ENCODE measurements around the gene TAF11L2.
"Not testable (repeated sequence)": the region's sequence is repeated elsewhere in the genome, so short reads cannot be mapped to it uniquely, and the experiment has no call there.

Gene TAF11L2

DNA sequence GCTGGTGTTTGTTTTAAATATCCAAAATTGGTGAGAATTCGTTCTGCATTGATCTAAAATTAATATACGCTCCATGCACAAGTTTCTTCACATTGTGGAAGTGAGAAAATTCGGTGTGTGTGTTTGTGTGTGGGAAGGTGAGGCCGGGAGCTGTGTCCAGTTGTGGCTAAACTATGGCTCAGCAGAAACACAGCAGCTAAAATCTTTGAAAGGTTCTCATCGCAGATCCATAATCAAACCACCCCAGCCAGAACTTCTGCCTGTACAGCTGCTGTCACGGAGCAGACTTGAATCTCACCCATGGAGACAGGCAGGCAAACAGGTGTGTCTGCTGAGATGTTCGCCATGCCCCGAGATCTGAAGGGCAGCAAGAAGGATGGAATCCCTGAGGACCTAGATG is at the start of gene TAF11L2:
TSS of gene TAF11L2 (plus strand) at position 301 of the 400 bp plus-strand sequence.
- not testable (repeated sequence) for DNase-seq

DNA sequence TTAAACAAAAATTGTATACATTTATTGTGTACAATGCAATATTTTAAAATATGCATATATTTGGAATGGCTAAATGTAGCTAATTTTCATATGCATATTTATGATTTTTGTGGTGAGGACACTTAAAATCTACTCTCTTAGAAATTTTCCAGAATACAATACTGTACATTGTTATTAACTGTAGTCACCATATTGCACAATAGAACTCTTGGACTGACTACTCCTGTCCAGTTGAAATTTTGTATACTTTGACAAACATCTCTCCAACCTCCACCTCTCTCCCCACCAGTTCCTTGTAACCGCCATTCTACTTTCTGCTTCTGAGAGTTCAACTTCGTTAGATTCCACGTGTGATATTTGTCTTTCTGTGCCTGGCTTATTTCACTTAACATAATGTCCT is 49.2 kb upstream of the TAF11L2 start:
- DNase-seq: no peak

DNA sequence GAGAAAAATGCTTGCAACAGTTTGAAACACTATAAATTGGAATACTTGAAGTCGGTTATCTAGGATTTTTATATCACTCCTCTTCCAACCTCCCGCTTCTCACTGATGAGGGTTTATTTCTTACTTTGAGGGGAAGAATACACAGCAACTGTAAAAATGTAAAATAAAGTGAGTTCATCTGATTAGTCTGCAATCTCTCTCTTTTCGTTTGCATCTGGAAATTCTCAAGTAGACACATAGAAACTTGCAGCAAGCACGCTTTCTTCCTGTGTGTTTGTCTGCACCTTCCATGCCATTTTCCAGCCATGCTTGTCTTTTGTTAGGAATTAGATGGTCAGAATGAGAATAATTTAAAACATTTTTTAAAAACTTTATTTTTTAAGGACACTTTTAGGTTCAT is 45.1 kb upstream of the TAF11L2 start:
- DNase-seq: no peak

DNA sequence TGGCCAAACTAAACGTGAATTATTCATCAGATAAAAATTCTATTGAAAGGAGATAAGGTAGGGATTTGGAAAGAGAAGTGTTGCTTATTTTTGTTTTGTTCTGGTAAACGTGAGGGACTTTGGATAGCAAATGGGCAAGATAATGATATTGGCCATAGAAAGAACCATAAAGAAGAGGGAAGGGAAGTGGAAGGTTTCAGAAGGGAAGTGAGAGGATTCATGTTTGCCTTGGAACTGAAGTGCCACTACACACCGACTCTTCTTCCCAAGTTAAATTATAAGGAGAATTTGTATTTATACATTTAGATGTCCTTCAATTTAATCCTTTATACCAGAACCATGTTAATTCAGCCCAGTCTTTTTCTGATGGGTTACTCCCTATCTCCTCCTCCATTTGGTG is 42.1 kb upstream of the TAF11L2 start:
- no peak for DNase-seq

DNA sequence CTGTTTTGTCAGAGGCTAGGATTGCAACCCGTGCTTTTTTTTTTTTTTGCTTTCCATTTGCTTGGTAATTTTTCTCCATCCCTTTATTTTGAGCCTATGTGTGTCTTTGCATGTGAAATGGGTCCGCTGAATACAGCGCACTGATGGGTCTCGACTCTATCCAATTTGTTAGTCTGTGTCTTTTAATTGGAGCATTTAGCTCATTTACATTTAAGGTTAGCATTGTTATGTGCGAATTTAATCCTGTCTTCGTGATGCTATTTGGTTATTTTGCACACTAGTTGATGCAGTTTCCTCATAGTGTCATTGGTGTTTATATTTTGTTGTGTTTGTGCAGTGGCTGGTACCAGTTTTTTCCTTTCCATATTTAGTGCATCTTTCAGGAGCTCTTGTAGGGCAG is 36.2 kb upstream of the TAF11L2 start:
- no peak for DNase-seq

DNA sequence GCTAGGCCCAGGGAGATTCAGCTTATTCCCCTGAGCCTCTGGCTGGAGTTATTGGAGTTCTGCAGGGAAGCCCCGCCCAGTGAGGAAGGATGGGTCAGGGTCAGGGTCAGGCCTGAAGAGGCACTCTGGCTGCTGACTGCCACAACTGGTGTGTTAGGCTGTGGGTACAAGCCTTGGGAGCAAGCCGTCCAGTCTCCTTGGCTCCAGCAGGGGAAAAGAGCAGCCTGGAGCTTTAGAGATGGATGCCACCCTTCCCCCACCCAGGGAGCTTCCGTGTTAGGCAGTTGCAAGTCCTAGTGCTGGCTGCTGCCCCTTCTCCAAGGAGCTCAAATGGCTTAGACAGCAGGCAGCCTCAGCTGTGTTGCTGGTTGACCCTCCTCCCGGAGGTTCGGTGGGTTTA is 34.4 kb upstream of the TAF11L2 start:
- DNase-seq: peak; percentile 58

DNA sequence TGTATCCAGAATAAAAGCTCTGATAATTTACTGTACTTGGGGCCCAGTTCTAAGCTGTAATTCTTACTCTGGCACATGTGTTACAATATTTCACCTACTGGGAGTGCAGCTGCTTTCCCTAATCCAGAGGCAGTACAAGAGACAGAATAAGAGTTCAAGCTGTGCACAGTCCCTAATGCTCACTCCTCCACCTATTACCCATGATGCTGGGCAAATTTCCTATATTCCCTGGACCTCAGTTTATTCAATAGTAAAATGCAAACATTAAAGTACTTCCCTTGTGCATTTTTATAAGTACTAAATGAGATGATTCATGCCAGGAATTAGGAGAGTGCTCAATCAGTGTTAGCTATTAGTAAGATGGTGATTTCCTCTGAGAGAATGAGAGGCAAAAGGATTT is 28.0 kb upstream of the TAF11L2 start:
- no peak for DNase-seq

DNA sequence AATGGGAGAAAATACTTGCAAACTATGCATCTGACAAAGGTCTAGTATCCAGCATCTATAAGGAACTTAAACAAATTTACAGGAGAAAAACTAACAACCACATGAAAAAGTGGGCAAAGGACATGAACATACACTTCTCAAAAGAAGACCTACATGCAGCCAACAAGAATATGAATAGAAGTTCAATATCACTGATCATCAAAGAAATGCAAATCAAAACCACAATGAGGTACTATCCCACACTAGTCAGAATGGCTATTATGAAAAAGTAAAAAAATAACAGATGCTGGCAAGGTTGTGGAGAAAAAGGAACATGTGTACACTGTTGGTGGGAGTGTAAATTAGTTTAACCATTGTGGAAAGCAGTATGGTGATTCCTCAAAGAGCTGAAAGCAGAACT is 23.0 kb upstream of the TAF11L2 start:
- not testable (repeated sequence) for DNase-seq

DNA sequence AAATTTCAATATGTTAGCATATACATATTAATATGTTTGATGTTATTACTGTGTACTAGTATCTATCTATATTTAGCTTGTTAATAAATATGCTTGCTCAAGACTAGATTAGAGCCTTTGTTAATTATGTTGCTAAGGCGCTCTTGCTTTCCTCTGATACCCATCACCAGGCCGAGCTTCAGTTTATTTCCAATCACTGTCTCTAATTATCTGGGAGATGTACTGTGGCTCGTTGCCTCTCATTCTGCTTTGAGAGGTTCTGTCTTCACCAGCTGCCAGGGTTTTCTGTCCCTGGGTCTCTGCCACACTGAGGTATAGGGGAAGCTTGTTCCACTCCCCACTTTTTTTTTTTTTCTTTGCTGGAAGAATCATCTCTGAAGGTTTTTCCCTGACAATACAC is 21.0 kb upstream of the TAF11L2 start:
- DNase-seq: no peak

DNA sequence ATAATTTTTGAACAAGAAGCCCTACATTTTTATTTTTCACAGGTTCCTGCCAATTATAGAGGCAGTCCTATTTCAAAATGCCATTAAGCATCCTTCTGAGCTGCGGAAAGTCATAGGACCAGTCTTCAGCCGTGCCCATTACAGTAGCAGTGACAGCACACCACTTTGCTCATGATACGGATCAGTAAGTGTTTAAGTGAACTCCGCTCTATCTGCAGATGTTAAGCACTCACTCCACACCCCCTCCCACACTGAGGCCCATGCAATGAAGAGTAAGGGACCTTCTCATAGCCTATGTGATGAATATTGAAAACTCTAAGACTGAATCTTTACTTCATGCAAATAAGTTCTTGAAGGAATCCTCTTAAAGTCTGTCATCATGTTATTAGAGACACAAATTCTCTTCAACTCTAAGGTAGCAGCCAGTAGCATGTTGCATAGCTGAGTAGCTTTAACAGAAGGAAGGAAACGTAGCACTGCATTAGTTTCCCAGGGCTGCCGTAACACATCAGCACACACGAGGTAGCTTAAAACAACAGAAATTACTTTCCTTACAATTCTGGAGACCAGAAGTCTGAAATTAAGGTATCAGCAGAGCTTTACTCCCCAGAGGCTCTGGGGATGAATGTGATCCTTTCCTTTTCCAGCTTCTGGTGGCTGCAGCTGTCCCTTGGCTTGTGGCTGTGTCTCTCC is 20.3 kb upstream of the TAF11L2 start:
- DNase-seq: no peak

DNA sequence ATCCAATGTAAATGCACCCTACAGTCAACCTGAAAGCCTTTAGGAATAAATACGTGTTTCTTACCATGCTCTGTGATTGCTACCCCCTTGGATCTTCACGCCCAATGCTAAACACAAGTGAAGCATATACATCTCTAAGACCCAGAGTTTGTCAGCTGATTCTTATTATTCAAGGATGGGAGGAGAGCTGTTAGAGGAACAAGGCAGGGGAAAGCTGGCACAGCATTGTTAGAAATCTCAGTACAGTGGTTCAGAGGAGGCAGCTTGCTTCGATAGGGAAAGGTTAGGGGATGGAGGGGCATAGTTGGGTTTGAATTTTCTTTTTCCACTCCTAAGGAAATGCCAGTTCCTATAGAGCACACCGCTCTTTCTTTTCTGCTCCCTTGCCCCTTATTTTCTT is 16.7 kb upstream of the TAF11L2 start:
- no peak for DNase-seq

DNA sequence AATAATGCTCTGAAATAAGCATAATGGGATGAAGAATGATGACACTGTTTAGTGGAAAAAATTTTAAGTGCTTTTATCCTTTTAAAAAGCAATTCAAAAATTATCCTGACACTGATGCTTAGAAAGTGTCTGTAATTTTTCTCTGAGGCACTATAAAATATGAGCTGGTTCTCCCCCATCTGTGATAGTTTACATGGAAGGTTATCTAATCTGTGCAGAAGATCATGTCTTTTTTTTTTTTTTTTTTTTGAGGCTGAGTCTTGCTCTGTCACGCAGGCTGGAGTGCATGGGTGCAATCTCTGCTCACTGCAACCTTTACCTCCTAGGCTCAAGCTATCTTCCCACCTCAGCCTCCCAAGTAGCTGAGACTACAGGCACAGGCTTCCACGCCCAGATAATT is 15.2 kb upstream of the TAF11L2 start:
- no peak for DNase-seq

DNA sequence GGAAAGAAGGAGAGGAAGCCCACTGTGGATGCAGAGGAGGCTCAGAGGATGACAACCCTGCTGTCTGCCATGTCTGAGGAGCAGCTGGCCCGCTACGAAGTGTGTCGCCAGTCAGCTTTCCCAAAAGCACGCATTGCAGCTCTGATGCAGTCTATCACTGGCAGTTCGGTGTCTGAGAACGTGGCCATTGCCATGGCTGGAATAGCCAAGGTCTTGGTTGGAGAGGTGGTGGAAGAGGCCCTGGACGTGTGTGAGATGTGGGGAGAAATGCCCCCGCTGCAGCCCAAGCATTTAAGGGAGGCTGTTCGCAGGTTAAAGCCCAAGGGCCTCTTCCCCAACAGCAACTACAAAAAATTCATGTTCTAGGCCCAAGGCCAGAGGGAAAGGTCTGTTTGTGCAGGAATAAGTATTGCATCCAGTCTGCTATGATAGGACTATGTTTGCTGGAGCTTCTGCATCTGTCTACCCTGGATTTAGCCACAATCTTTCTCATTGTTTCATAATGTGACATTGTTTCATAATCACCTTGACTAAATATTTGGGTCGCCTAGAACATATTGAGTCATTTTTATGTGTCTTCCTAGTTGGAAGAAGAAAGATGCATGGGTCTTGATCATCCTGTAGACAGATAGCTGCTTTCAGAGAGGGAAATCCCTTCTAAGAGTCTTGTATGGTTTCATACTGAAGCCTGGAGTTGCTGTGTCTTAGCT is 11.4 kb upstream of the TAF11L2 start:
- DNase-seq: not testable (repeated sequence)

DNA sequence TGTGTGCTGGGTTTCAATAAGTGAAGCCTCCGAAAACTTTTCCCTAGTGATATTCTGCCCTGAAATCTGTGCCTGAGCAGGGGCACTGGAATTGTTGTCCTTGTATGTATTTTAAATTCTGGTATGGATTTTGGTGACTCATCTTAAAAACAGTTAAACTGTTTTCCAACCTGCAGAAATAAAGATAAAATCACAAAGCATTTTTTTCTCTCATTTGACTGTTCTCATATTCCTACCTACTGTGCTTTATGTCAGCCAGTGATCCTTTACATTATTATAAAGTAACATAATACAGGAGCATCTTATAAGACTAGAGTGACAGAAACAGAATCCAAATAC is 10.9 kb upstream of the TAF11L2 start:
- DNase-seq: no peak

DNA sequence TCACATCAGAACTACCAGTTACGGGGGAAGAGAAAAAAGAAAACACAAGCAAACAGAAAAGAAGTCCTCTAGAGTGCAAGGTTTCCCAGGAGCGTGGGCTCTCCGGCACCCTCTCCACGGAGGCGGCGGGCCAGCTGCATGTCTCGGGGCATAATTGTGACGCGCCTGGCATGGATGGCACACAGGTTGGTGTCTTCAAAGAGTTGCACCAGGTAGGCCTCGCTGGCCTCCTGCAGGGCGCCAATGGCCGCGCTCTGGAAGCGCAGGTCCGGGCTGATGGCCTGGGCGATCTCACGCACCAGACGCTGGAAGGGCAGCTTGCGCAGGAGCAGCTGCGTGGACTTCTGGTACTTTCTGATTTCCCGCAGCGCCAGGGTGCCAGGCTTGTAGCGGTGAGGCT is 6.8 kb upstream of the TAF11L2 start:
- not testable (repeated sequence) for DNase-seq

DNA sequence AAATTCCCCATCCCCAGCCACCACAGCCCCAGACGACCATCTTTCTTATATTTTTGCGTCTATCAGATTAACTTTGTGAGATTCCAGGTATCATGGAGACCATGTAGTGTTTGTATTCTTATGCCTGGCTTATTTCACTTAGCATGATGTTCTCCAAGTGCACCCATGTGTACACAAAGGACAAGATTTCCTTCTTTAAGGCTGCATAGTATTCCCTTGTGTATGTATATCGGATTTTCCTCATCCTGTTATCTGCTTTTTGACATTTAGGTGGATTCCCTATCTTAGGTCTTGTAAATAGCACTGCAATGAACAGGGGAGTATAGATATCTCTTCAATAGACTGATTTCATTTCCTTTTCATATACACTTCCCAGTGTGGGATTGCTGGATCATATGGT is 5.3 kb upstream of the TAF11L2 start:
- no peak for DNase-seq

DNA sequence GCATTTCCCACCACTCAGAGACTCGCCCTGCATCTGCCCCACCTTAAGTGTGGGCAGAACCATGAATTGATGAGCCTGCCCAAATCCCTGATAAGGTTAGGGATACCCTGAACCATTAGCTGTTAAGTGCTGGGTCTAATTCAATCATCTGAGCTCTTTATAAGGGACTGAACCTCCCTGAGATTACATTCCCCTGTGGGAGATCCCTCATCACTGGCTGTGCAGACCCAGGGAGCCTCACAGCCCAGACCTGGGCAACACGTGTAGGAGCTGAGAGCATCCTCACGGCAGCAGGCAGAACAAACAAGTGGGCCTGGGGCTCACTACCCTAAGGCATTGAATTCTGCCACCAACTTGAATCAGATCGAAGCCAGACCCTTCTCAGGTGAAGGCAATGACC is 585 bp upstream of the TAF11L2 start:
- DNase-seq: no peak

DNA sequence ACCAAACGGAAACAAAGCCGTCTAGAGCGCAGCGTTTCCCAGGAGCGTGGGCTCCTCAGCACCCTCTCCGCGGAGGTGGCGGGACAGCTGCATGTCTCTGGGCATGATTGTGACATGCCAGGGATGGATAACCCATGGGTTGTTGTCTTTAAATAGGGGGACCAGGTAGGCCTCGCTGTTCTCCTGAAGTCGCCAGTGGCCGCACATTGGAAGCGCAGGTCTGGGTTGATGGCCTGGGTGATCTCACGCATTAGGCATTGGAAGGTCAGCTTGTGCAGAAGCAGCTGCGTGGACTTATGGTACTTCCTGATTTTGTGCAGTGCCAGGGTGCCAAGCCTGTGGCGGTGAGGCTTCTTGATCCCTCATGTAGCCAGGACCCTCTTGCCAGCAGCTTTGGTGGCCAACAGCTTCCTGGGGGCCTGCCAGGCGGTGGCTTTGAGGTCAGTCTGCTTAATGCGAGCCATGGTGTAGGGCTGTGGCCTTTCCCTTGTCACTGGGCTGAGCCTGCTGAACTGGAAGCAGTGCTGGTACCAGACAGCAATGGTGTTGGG is 13.8 kb downstream of the TAF11L2 start:
- no peak for DNase-seq

DNA sequence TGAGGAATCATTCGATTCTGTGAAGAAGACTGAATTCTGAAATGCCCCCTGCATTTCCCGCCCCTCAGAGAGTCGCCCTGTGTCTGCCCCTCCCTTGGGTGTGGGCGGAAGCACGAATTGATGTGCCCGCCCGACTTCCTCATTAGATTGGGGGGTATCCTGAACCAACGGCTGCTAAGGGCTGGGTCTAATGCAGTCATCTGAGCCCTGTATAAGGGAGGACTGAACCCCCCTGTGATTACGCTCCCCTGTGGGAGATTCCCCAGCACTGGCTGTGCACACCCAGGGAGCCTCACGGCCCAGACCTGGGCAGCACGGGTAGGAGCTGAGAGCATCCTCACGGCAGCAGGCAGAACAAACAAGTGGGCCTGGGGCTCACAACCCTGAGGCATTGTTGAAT is 19.5 kb downstream of the TAF11L2 start:
- DNase-seq: not testable (repeated sequence)

DNA sequence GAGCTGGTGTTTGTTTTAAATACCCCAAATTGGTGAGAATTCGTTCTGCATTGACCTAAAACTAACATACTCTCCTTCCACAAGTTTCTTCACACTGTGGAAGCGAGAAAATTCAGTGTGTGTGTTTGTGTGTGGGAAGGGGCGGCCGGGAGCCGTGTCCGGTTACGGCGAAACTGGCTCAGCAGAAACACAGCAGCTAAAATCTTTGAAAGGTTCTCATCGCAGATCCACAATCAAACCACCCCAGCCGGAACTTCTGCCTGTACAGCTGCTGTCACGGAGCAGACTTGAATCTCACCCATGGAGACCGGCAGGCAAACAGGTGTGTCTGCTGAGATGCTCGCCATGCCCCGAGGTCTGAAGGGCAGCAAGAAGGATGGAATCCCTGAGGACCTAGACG is 20.0 kb downstream of the TAF11L2 start, which contains the start of gene TAF11L3:
TSS of gene TAF11L3 (plus strand) at position 301 of the 400 bp plus-strand sequence.
- DNase-seq: not testable (repeated sequence)

DNA sequence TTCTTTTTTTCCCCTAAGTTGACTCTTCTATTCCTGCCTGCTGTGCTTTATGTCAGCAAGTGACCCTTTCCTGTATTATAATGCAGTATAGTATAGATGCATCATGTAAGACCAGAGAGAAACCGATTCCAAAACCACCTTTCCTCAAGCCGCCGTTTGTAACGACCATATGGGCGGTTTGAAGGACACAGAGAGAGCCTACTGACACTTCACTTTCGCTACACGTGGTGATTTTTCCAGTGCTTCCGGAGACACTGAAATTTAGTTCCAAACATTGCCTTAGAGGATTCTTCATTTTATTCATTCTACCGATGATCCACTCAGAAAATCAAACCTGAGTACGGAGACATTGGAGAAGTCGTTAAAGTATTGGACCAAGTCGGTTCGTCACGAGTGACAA is 21.5 kb downstream of the TAF11L2 start:
- DNase-seq: not testable (repeated sequence)

DNA sequence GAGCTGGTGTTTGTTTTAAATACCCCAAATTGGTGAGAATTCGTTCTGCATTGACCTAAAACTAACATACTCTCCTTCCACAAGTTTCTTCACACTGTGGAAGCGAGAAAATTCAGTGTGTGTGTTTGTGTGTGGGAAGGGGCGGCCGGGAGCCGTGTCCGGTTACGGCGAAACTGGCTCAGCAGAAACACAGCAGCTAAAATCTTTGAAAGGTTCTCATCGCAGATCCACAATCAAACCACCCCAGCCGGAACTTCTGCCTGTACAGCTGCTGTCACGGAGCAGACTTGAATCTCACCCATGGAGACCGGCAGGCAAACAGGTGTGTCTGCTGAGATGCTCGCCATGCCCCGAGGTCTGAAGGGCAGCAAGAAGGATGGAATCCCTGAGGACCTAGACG is 23.5 kb downstream of the TAF11L2 start, which contains the start of gene TAF11L4:
TSS of gene TAF11L4 (plus strand) at position 301 of the 400 bp plus-strand sequence.
- not testable (repeated sequence) for DNase-seq

DNA sequence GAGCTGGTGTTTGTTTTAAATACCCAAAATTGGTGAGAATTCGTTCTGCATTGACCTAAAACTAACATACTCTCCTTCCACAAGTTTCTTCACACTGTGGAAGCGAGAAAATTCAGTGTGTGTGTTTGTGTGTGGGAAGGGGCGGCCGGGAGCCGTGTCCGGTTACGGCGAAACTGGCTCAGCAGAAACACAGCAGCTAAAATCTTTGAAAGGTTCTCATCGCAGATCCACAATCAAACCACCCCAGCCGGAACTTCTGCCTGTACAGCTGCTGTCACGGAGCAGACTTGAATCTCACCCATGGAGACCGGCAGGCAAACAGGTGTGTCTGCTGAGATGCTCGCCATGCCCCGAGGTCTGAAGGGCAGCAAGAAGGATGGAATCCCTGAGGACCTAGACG is 26.9 kb downstream of the TAF11L2 start, which contains the start of gene TAF11L5:
TSS of gene TAF11L5 (plus strand) at position 301 of the 400 bp plus-strand sequence.
- DNase-seq: not testable (repeated sequence)

DNA sequence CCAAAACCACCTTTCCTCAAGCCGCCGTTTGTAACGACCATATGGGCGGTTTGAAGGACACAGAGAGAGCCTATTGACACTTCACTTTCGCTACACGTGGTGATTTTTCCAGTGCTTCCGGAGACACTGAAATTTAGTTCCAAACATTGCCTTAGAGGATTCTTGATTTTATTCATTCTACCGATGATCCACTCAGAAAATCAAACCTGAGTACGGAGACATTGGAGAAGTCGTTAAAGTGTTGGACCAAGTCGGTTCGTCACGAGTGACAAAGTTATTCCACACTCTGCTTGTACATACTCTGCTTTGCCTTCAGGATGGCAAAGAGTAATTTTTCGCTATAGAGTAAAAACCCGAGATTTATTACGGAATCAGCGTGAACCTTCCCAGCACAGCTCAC is 28.5 kb downstream of the TAF11L2 start:
- DNase-seq: not testable (repeated sequence)

Measured in islet precursor cell (in vitro differentiated cells).